Thoracic aorta (tissue), 2 donors: Measurements from ENCODE around the gene DIPK1C. TPM values are rescaled to one million over a fixed set of nuclear protein-coding genes. Genes with fewer than 3 reads are reported as not detected.

Source experiments
- ATAC-seq: fragments of 150-250 bp; one replicate; pipeline ENCODE4 v1.8.0; 2017; ENCODE audit warnings: low read depth; ENCODE audit not compliant: insufficient number of reproducible peaks, low FRiP score
- DNase-seq: peaks from one replicate; pipeline ENCODE4 v3.0.0-alpha.2; 2020; ENCODE audit warnings: low spot score
- H3K27ac ChIP-seq, 2 donors: fragments of 200-600 bp; sonication (generic); 1 replicate in 1 of 2; 2 replicates in 1 of 2; pipeline ENCODE4 v1.5.1; 2016; ENCODE audit warnings: mild to moderate bottlenecking in 2 of 2, moderate library complexity in 2 of 2
- H3K27me3 ChIP-seq: fragments of 200-600 bp; sonication (generic); replicated peaks from 2 replicates; pipeline ENCODE4 v1.6.0; 2016; ENCODE audit warnings: mild to moderate bottlenecking; ENCODE audit not compliant: insufficient read depth
- H3K36me3 ChIP-seq: fragments of 200-600 bp; sonication (generic); one replicate; pipeline ENCODE4 v1.5.1; 2016
- H3K4me1 ChIP-seq, 2 donors: fragments of 200-600 bp; sonication (generic); 1 replicate in 1 of 2; 2 replicates in 1 of 2; pipeline versions ENCODE4 v1.5.1 to v1.6.0; 2016; ENCODE audit warnings: low read depth in 2 of 2, mild to moderate bottlenecking in 1 of 2; ENCODE audit not compliant: control insufficient read depth in 1 of 2
- H3K4me3 ChIP-seq: fragments of 200-600 bp; sonication (generic); 2 replicates; pipeline ENCODE4 v1.5.1; 2016; ENCODE audit warnings: mild to moderate bottlenecking
- H3K9me3 ChIP-seq: fragments of 200-600 bp; sonication (generic); 2 replicates; pipeline ENCODE4 v1.5.1; 2016
- total RNA-seq, 2 donors: library from RNA; depleted of rRNA; stranded (reverse); fragments of >200 nt; gene quantifications; one replicate each; pipeline versions ENCODE4 v1.1.0 to v1.2.3, GENCODE V29; 2016
- TF ChIP-seq, protein P1 (sequence below): fragments of 200-600 bp; sonication (generic); IDR thresholded peaks from one replicate; pipeline ENCODE4 v1.5.1; 2019; ENCODE audit warnings: antibody characterized with exemption

Gene DIPK1C
- total RNA-seq, 2 donors from 2014 or later: not detected

DNA sequence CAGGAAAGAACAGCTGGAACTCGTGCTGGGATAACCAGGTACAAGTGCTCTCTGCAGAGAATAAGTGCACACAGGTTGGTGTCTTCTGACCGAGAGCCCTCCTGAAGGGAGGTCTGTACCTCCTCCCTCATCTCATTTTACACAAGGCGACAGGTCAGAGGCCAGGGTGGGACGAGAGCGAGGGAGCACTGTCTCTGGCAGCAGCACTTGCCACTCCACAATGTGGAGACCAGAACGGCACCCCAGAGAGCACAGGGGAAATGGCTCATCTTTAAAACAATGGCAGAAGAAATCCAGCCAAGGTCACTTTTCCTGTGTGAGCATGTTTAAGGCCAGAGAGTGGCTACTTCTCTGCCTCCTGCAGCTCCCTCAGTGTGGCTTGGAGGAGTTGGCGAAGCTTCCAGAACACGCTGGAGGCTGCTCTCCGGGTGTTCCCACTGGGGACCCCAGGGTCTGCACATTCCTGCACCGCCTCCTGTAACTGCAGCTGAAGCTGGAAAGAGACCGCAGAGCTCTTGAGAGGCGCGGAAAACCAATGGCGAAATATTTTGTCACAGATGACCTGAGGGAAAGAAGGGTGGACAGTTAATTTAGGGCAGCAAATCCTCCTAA is 20.8 kb downstream of the DIPK1C start:
- H3K27me3 ChIP-seq: no peaks in the 10 kb centered on the region
- no peak overlapping the region for H3K4me3 ChIP-seq
- H3K27ac ChIP-seq: no peak overlapping the region
- ATAC-seq (no peak), DNase-seq (no peak)
- no peaks in the 10 kb centered on the region for H3K36me3 ChIP-seq
- no peaks in the 10 kb centered on the region for H3K9me3 ChIP-seq
- TF ChIP-seq, protein P1, sequence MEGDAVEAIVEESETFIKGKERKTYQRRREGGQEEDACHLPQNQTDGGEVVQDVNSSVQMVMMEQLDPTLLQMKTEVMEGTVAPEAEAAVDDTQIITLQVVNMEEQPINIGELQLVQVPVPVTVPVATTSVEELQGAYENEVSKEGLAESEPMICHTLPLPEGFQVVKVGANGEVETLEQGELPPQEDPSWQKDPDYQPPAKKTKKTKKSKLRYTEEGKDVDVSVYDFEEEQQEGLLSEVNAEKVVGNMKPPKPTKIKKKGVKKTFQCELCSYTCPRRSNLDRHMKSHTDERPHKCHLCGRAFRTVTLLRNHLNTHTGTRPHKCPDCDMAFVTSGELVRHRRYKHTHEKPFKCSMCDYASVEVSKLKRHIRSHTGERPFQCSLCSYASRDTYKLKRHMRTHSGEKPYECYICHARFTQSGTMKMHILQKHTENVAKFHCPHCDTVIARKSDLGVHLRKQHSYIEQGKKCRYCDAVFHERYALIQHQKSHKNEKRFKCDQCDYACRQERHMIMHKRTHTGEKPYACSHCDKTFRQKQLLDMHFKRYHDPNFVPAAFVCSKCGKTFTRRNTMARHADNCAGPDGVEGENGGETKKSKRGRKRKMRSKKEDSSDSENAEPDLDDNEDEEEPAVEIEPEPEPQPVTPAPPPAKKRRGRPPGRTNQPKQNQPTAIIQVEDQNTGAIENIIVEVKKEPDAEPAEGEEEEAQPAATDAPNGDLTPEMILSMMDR: no peak
- H3K4me1 ChIP-seq: no peaks in the 10 kb centered on the region

DNA sequence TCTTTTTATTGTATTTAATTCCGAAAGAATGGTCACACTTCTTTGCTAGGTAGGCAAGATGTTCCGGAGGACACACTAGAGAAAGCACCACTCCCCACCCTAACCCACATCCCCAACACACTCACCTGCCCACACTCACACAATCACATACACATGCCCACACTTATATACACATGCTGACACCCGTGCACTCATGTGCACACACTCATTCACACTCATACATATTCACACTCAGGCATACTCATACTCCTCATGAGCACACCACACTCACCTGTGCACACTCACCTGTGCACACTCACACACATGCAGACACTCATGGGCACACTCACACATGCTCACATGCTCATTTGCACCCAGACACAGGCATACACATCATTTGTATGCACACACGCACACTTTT is 21.4 kb downstream of the DIPK1C start:
- ATAC-seq (no peak), DNase-seq (no peak)
- Histone ChIP-seq H3K27ac (no peak overlapping the region), H3K4me3 (no peak overlapping the region), H3K4me1 (no peaks in the 10 kb centered on the region), H3K36me3 (no peaks in the 10 kb centered on the region), H3K27me3 (no peaks in the 10 kb centered on the region), H3K9me3 (no peaks in the 10 kb centered on the region)
- TF ChIP-seq, protein P1: no peak

DNA sequence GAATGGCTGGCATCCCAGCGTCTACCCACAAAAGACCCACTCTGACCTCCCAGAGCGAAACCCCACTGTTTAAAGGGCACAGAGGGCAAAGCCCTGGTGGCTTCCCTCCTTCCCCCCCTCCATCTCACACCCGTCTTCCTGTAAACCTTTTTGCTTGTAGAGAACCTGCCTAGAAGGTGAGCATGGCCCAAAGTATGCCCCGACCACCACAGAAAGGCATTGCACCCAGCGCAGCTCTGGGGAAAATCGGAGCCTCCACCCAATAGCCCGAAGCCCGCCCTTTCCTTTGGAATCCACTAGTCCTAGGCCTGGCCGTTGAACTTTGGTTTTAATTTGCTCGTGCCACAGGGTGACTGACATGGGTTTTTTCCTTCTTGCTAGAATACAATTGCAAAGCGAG is 22.6 kb downstream of the DIPK1C start:
- no peaks in the 10 kb centered on the region for H3K36me3 ChIP-seq
- ATAC-seq (no peak), DNase-seq (no peak)
- H3K27ac ChIP-seq: no peak overlapping the region
- H3K4me3 ChIP-seq: no peak overlapping the region
- no peaks in the 10 kb centered on the region for H3K9me3 ChIP-seq
- H3K4me1 ChIP-seq: no peaks in the 10 kb centered on the region
- TF ChIP-seq, protein P1: no peak
- no peaks in the 10 kb centered on the region for H3K27me3 ChIP-seq

DNA sequence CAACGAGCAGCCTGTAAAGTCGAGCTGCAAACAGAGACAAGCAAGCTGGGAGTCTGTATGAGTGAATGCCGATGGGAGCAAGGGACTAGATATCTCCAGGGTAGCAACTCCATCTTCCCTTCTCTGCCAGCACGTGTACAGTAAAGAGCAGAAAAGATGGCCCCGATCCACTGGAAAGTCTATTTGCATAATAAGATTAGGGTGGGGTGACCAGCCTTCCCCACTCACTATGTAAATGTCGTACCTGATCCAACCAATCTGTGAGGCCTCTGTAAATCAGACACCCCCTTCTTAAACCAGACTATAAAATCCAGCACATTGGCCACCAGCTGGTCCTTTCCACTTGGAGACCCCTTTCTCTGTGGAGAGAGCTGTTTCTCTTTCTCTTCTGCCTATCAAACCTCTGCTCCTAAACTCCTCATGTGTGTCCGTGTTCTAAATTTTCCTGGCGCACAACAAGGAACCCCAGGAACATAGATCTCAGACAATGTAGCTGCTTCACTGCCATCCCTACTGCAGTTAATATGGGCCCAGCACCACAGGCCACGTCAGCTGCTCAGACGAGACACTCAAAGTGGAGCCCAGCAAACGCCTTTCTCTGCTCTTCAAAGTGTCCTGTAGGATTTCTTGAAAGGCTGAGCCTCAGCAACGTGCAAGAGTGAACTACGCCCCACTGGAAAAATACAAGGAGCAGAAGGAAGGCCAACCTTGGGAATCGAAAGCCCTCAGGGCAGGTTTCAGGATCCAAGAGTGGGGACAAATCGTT is 26.1 kb downstream of the DIPK1C start:
- H3K4me1 ChIP-seq: no peaks in the 10 kb centered on the region
- DNase-seq (no peak), ATAC-seq (no peak)
- no peaks in the 10 kb centered on the region for H3K27me3 ChIP-seq
- H3K27ac ChIP-seq: no peak overlapping the region
- H3K36me3 ChIP-seq: no peaks in the 10 kb centered on the region
- TF ChIP-seq, protein P1: no peak
- no peaks in the 10 kb centered on the region for H3K9me3 ChIP-seq
- no peak overlapping the region for H3K4me3 ChIP-seq

DNA sequence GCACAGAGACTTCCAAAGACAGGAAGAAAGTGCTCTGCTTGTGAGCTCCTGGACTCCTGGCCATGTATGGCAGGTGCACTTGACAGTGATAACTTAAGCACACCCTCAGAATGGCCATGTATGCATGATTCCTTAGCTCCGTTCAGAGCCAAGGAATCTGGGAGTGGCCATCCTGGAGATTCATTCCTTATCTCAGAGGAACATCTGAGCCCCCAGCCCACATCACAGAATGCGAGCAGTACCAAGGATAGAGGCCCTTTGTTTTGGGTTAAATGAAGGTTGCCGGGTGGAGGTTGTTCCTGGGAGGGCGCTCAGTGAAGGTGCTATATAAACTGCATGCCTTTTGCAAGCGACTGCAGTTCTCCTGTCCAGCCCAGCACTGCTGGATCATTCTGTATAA is 26.9 kb downstream of the DIPK1C start:
- ATAC-seq (no peak), DNase-seq (no peak)
- Histone ChIP-seq H3K36me3 (no peaks in the 10 kb centered on the region), H3K27me3 (no peaks in the 10 kb centered on the region), H3K9me3 (no peaks in the 10 kb centered on the region), H3K4me3 (no peak overlapping the region), H3K27ac (no peak overlapping the region), H3K4me1 (no peaks in the 10 kb centered on the region)
- TF ChIP-seq, protein P1: no peak
